Measurements from ENCODE around the gene PFDN6.
"Not testable (repeated sequence)": the region's sequence is repeated elsewhere in the genome, so short reads cannot be mapped to it uniquely, and the experiment has no call there.

The PFDN6 gene

DNA sequence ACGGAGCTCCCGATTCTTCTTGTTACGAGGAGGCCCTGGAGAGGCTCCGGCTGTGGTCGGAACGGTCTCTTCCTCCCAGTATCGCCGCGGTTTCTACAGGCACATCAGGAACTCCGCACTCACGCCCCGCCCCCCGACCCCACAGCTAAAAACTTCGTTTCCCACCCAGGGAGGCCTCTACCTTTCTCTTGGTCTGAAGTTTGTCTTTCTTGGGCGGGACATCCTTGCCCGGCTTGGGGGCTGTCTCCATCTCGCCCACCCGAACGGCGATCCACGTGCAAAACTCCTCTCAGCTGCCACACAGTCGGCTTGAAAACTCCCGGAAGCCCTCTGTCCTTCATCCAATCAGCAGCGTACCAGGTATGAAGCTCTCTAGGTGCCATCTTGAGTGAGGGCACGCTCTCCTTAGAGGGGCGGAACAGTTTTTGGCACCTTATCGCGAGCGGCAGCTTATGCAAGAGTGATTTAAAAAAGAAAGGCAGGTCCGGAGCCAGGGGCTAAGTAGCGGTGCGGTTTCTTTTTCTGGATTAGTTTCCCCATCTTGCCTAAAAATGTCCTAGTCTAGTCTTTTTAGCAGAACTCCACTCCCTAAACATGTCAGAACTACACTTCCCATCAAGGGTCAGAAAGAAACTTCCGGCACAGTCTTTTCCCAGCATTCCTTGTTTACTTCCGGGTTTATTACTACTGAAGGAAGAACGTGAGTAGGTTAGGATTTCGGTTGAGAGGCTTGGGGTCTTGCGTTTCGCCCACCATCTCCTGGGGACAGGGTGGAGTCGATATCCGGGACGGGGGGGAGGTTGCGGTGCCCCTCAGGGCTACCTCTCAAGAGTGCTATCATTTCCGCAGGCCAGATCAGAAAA is at the start of gene PFDN6, which contains the start of gene WDR46:
PFDN6 (plus strand) TSS at position 681 of the 863 bp plus-strand sequence. CDS start 256 bp downstream, outside the sequence.
WDR46 (minus strand) TSS at position 319 of the 863 bp plus-strand sequence; CDS start at position 250, 69 bp downstream.
- peak in 2 of 3 donors; percentile 67 to 70 for DNase-seq (ENCODE audit: low read depth in 3 of 3)

DNA sequence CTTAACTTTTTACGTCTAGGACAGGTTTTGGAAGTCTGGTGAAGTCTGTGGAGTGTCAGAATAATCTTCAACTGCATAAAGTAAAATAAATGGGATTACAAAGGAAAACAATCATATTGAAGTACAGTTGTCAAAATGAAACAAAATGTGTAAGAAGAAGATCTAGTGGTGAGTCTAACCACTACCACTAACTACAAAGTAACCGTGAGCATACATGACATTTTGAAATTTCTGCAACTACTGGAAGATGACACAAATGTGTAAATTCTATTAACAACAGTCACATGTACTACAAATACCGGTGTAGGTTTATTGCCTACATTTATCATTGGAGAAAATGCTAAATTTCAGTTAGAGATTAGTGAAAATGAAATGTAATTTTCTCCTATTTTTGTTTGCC is 47.4 kb upstream of the PFDN6 start:
- no peak for DNase-seq (ENCODE audit: low read depth in 3 of 3)

DNA sequence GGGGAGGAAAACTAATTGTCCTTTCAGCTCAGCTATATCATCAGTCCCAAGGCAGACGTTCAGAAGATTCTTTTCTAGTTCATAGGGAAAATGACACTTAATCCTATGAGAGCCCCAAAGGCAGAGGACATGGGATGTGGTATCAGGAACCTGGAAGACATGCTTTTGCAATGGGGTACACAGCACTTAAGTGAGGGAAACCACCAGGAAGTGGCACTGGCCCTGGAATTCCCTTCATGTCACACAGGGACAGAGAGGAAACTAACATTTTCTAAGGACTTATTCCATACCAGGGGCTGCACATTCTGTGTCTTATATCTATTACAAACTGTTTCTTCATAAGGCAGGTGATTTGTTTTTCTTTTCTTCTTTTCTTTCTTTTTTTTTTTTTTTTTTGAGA is 45.9 kb upstream of the PFDN6 start:
- DNase-seq (ENCODE audit: low read depth in 3 of 3), result no peak

DNA sequence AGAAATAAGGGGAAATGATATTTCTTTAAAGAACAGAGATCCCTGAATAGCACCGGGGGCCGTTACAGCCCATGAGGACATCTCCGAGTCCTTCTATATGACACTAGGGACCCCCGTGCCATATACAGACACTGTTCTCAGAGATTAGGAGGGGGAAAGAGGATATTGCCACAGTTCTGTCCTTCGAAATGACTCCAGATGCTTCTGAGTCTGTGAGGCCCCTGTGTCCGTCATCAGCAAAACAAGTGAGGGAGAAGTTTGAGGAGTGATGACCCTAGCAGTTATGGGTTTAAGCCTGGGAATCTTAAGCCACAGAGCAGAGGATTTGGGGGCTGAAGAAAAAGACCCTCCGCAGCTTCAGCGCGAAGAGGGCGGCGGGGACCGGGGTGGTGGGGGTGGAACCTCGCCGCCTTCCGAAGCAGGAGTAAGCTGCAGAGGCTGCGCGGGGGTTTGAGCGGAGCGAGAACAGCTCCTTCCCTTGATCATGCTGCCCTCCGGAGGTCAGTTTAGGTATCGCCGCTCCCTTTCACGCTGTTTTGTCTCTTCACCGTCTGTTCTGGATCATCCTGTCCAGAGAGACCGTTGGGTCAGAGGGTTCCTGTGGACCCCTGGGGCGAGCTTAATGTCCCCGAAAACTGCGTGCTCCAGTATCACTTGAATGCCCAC is 41.3 kb upstream of the PFDN6 start:
- peak; percentile 82 to 91 (median 85) for DNase-seq (ENCODE audit: low read depth in 3 of 3)

DNA sequence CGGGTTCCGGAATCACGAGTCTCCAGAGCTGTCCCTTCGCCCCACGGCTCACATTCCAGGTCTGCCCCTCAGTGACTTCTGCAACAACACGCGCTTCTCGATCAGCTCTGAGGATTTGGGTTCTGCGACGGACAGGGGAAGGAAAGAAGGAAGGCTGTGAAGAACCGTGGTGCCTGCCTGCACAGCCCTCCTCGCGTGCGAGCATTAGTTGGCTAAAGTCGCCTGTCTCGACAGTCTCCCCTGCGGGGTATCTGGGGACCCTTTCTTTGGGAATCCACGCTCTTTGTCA is 40.8 kb upstream of the PFDN6 start:
- peak in 1 of 3 donors; percentile 41 for DNase-seq (ENCODE audit: low read depth in 3 of 3)

DNA sequence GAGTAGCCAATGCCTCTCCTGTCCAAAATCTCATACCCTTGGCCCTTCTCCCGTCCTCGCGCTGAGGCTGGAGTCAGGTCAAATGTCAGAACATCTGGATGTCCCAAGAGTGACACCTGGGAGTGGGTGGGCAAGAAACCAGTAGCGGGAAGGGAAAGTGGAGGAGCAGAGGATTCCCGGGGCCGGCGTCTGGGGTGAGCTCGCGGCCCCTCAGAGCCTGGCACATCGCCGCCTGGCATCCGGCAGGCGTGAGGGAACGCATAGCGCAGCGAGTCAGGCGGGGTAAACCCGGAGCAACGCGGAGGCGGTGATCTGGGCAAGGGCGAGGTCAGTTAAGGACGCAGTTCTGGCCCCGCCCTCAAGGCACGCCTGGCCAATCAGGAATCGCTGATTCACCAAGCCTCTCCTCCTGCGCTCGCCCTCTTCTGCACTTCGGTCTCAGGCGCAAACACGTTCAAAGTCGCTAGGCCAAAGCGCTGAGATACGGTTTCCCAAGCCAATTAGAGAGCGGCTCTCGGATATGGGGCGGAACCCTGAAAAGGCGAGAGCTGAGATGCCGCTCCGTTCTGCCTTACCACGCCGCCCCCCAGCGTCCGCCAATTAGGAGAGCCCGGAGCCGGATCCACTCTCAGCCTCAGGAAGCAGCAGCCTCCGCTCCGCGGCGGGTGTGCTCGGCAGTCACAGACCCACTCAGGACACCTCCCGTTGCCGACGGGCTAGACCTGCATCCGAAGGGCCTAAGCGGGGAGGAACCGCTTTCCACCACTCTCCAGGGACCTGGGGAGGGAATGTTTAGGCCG is 40.3 kb upstream of the PFDN6 start:
- DNase-seq (ENCODE audit: low read depth in 3 of 3), result peak; percentile 88 to 94 (median 94)

DNA sequence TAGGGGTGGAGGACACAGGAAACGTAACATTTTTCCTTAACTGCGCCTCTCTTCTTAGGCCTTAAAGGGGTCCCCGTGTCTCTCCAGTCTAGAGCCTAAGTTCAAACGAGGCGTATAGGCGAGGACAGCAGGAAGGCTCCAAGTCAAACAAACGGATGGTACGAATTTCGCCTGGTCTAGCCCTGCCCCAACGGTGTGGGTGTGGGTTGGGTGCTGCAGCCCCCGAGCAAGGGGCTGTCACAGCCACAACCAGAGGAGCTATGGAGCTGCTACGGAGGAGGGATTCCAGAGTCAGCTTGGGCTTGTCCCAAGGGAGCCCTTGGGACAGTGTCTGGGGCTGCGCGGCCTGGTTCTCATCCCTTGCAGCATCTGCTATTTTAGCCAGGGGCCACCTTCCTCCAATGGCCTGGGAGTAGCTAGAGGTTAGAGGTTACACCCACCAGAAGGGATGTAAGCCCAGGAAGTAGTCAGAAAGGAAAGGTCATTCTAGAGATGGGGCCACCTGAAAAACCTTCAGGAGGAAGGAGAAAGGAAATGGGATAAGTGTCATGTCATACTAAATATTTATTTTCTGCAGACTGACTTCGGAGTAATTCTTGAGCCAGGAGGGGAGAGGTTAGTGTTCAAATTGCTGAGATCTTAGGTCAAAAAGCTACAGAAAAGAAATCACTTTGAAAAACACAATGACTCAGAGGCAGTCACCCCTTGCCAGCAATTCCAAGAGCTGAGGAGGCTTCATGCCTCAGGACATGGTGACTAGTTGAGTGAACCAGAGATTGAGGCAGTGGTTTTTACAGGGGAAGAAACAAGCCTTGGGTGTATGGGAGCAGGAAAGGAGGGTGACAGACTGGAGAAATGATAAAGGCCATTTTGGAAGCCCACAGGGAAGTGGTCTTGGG is 39.4 kb upstream of the PFDN6 start:
- no peak for DNase-seq (ENCODE audit: low read depth in 3 of 3)

DNA sequence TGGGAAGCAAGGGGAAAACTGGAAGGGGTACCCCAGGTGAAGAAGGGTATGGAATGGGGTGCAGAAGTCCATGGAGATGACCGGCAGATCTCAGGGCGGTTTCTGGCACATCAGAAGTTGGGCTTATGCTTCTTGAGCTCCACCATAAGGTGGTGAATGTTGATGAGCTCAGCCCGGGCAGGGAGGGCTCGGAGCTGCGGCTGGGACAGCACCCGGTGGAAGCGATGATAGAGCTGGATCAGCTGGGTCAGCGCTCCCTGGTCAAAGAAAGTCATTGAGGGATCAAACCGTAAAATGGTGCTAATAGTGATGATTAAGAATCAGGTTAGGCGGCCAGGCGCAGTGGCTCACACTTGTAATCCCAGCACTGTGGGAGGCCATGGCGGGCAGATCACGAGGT is 38.7 kb upstream of the PFDN6 start:
- DNase-seq (ENCODE audit: low read depth in 3 of 3), result no peak

DNA sequence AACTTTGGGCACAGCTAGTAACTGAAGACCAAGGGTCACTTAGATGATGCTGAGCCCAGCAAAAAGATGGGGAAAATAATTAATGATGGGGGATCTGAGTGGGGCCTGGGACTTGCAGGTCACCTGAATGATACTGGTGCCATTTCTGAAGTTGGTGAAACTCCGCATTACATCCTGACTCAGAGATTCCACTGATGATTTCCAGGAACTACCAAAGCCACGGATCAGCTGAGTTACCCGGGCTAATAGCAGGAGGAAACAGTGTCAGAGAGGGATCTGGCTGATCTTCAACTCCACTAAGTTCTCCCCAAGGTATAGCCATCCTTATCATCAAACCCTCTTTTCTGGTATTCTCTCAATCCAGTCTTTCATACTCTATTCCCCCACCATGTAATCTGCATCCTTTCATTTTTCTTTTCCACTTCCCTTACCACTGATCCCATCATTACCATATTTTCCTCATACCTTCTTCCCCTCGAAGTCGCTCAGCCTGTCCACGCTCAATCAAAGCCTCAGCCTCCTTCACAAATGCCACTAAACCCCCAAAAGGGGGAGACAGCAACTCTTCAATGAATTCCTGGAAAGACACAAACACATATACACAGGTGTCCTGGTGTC is 37.9 kb upstream of the PFDN6 start:
- DNase-seq (ENCODE audit: low read depth in 3 of 3), result no peak

DNA sequence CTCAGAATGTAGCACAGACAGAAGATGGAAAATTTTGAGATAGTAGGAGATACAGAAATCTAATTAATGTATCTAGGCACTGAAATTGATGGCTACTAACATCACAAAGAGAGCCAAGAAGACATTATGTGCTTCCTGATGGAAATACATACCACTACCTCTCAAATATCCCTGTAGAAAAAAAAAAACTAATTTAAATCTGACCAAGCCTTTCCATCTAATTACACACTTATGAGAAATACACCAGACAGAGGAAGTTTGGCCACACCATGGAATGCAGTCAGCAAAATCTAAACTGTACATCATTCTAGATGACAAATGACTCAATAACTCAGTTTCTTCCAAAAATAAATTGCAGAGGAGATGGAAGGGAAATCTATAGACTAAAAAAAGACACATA is 36.6 kb upstream of the PFDN6 start:
- DNase-seq (ENCODE audit: low read depth in 3 of 3), result no peak

DNA sequence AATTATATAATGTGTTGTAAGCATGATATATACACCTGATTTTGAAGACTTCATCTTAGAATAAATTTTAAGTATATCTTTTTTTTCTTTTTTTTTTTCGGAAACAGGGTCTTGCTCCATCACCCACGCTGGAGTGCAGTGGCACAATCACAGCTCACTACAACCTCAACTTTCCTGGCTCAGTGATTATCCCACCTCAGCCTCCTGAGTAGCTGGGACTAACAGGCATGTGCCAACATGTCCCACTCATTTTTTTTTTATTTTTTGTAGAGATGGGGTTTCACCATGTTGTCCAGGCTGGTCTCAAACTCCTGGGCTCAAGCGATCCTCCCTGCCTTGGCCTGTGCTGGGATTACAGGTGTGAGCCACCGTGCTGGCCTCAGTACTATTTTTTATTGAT is 34.8 kb upstream of the PFDN6 start:
- DNase-seq (ENCODE audit: low read depth in 3 of 3), result no peak

DNA sequence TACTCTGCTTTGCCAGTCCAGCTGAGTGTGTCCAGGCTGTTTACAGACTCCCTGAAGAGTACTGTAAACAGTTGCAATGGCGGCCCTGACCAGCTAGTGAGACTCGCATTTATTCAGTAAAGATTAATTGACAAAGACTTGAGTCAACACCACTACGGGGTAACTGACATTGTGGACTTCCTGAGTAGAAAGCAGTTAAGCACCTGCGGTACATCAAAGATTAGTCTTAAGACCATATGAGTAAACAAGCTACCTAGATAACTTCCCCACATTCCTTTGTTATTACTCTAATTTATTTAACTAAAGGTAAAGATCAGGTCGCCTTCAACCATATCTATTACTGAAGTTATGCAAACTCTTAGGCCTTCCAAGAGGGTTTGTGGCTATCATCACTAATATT is 30.4 kb upstream of the PFDN6 start:
- no peak for DNase-seq (ENCODE audit: low read depth in 3 of 3)

DNA sequence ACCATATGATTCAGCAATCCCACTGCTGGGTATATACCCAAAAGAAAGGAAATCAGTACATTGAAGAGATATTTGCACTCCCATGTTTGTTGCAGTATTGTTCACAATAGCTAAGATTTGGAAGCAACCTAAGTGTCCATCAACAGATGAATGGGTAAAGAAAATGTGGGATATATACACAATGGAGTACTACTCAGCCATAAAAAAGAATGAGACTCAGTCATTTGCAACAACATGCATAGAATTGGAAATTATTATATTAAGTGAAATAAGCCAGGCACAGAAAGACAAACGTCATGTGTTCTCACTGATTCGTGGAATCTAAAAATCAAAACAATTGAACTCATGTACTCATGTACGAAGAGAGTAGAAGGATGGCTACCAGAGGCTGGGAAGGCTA is 26.9 kb upstream of the PFDN6 start:
- DNase-seq (ENCODE audit: low read depth in 3 of 3), result not testable (repeated sequence)

DNA sequence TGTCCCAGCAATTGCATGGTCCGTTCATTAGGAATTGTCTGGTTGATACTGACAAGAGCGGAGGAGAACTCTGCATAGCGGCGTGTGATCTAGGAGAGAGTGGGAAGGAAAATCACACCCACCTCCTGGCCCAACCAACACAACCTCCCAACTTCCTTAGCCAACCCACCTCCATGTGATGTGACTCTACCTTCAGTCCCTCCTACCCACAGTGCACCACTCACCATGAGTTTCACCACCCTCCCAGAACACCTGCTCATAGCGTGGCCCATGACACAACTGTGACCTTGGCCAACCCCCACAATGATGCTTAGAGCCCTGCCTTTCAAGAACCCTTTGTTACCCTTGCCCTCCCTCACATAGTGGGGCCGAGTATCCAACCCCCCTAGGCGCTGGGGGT is 25.4 kb upstream of the PFDN6 start:
- no peak for DNase-seq (ENCODE audit: low read depth in 3 of 3)

DNA sequence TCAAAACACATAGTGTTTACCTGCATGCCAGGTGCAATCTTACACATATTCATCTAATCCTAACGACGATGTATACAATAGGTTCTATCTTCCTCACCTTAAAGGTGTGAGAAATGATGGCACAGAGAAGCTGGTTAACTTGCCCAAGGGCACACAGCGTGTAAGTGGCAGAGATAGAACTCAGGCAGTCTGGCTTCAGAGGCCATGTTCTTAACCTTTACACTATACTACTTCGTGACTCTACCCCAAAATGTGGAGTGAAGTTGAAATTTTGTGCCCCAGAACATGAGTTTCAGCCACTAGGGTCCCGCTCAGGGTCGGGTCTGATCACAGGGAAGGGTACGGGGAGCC is 18.3 kb upstream of the PFDN6 start:
- no peak for DNase-seq (ENCODE audit: low read depth in 3 of 3)

DNA sequence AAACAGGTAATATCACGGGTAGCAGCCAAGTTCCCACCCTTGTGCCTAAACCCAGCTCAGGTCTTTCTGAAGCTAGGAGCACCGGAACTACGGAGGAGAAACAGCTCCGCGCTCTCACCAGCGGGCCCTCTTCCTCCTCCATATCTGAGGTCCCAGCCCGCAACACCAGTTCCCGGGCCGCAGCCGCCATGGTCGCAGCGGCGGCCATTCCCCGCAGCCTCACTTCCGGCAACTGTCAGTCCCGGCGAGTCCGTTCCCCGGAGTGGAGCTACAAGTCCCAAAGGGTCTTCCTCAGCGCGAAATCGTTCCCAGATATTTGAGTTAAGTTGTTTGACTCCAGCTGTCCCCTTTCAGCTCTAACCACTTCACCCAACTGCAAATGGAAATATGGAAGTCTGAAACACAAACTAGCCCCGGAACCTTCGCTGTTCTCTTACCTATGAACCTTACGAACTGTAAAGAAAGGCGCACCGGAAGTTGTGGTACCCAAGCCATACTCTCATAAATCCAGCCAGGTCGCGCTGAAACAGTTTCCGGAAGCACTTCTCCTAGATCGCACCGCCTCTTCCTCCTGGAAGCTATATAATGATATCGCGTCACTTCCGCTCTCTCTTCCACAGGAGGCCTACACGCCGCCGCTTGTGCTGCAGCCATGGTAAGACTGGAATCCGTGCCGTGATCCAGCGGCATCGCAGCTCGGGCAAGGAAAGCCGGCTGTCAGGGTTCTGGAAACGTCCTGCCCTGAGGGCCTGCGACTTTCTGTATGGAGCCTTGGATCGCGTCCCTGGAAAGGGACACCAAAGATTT is 17.7 kb upstream of the PFDN6 start, which contains the start of the genes RPS18 and VPS52:
RPS18 (plus strand) TSS at position 608 of the 807 bp plus-strand sequence; CDS start at position 653, 45 bp downstream.
VPS52 (minus strand) TSS at position 409 of the 807 bp plus-strand sequence; CDS start at position 208, 201 bp downstream.
- DNase-seq (ENCODE audit: low read depth in 3 of 3), result peak; percentile 76 to 89 (median 88)

DNA sequence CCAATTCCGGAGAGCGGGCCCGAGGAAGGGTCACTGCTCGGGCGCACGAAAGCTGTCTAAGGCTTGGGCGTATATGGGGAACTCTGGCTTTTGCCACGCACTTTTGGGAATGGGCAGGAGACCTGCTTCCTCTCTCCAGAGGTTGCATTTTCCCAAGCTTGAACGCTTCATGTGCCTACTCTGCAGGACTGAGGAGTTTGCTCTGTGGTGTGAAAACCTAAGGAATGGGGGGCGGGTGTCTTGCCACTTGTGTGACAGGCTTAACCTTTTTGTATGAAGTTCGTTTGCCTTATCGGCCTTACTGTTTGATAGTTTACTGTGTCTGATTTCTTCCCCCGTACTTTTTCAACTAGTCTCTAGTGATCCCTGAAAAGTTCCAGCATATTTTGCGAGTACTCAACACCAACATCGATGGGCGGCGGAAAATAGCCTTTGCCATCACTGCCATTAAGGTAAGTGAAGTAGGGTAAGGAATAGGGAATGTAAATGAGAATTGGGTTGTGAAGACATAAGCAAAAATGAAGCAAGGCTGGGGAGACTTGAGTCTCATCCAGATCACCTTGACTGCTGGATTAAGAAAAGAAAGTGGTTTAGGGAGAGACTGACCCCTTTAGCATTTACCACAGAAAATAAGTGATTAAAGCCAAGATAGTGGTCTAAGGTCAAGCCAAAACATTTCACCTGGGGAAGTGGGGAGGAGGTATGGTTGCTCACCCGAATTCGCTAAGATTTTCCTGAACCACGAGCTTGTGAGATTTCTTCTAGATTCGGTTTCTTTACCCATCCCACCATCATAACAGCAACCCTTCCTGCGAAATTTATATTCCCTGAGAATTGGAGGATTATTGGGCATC is 16.9 kb upstream of the PFDN6 start:
- DNase-seq (ENCODE audit: low read depth in 3 of 3), result no peak

DNA sequence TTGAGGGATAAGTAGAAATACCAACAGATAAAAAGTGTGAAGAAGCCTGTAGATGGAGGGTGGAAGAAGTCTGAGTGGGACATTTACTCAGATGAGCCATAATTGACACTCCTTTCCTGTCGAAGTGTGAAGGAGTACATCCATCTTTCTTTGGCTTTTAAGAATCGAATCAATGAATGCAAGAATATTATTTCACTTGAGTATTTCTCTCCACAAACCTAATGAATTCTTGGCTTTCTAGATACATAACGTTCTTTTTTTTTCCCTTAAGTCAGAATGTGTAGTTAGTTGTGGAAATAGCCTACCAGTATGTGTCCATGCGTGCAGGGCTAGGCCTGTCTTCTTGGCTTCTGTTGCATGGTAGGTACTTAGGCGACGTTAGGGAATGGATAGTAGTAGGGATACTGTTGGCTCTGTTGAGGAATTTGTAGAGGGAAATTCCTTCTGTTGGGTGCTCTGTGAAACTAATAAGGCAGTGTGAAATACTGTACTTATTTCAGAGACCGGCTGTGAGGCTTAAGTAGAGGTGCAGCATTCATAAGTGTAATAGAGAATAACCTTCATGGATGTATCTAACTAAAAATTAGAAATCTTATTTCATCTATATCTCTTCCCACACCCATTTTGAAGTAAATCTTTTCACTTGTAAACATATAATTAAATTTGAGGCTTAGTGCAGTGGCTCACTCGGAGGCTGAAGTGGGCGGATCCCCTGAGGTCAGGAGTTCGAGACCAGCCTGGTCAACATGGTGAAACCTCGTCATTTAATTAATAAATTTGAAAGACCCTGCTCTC is 16.1 kb upstream of the PFDN6 start:
- no peak for DNase-seq (ENCODE audit: low read depth in 3 of 3)
